Transverse colon (tissue), 3 donors: Measurements from ENCODE around the gene KIF2C.
A peak's percentile ranks its signal among the peaks of the same experiment; 100 is the strongest.

Experiments
- POLR2A ChIP-seq: fragments of 450-650 bp; IDR thresholded peaks from one replicate; pipeline ENCODE4 v1.6.1; 2016; ENCODE audit warnings: antibody characterized with exemption, mild to moderate bottlenecking, moderate library complexity
- TF ChIP-seq, protein P1 (sequence below), 5 experiments: fragments of 200-600 bp in 3 of 5; fragments of 450-650 bp in 2 of 5; sonication (generic) in 3 of 5; IDR thresholded peaks; 1 replicate in 2 of 5; 2 replicates in 3 of 5; pipeline ENCODE4 v1.5.1; 2016 to 2017; ENCODE audit warnings: antibody characterized with exemption in 5 of 5, inconsistent platforms in 3 of 5, mild to moderate bottlenecking in 2 of 5, moderate library complexity in 1 of 5

GRCh38 chr1:44807364-44808062 is 67.9 kb downstream of the KIF2C start:
- TF ChIP-seq POLR2A, result peak; percentile 60
- TF ChIP-seq, protein P1, sequence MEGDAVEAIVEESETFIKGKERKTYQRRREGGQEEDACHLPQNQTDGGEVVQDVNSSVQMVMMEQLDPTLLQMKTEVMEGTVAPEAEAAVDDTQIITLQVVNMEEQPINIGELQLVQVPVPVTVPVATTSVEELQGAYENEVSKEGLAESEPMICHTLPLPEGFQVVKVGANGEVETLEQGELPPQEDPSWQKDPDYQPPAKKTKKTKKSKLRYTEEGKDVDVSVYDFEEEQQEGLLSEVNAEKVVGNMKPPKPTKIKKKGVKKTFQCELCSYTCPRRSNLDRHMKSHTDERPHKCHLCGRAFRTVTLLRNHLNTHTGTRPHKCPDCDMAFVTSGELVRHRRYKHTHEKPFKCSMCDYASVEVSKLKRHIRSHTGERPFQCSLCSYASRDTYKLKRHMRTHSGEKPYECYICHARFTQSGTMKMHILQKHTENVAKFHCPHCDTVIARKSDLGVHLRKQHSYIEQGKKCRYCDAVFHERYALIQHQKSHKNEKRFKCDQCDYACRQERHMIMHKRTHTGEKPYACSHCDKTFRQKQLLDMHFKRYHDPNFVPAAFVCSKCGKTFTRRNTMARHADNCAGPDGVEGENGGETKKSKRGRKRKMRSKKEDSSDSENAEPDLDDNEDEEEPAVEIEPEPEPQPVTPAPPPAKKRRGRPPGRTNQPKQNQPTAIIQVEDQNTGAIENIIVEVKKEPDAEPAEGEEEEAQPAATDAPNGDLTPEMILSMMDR (IDR thresholded peaks at IDR 0.05), result peak in 1 of 5 experiments; percentile 3
